CD4-positive, alpha-beta T cell treated with Interleukin-17A for 1 hour (primary cell): ENCODE data around the gene GALNS.

Experiments used
- DNase-seq: peaks from one replicate; pipeline ENCODE4 v3.0.0-alpha.2; 2020

The GALNS gene

DNA sequence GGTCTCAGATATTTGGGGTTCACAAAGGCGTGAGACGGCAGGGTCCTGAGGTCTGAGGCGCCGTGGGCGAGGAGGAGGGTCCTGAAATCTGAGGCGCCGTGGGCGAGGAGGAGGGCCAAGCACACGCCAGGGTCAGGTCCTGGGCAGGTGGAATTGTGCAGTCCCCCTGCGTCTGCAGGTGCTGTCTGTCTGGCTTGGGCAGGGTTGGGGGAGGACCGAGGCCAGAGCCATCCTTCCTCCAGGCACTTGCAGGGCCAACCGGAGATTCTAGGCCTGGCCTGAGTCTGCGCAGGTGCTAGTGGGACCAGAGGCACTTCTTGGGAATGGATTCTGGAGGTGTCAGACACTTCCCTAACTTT lies 42.6 kb downstream of the GALNS start:
- no peak for DNase-seq

DNA sequence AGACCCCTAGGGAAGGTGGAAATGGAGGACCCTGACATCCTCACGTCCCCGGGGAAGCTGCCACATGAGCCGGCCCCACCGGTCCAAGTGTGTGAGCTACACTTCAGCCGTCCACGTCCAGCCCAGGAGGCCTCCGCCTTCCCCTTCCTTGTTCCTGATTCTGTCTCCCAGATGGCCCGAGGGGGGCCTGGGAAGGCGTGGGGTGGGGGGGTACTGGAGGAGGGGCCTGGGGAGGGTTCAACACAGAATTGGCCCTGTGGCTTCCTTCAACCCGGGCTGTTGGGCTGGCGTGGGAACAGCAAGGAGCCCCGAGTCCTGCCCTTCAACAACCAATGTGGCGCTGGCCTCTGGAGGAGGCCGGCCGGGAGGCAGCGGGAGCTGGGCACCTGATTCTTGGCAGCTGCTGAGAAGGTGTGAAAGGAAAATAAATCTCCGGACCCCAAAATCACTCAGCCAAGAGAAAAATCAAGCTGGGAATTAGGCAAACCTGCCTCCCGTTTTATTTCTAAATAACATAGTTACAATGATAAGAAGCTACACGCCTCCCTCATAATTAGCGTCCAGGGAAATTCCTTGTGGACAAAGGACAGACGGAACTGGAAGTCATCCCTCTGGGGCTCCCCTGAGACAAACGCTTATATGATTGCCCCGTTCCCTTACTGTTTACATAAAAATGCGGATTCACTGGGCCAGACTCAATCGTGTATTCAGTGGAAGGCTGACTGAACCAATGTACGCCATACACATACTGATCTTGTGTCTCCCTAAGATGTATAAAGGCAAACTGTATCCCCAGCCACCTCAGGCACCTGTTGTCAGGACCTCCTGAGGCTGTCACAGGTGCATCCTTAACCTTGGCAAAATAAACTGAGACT lies 43.2 kb downstream of the GALNS start:
- no peak for DNase-seq

DNA sequence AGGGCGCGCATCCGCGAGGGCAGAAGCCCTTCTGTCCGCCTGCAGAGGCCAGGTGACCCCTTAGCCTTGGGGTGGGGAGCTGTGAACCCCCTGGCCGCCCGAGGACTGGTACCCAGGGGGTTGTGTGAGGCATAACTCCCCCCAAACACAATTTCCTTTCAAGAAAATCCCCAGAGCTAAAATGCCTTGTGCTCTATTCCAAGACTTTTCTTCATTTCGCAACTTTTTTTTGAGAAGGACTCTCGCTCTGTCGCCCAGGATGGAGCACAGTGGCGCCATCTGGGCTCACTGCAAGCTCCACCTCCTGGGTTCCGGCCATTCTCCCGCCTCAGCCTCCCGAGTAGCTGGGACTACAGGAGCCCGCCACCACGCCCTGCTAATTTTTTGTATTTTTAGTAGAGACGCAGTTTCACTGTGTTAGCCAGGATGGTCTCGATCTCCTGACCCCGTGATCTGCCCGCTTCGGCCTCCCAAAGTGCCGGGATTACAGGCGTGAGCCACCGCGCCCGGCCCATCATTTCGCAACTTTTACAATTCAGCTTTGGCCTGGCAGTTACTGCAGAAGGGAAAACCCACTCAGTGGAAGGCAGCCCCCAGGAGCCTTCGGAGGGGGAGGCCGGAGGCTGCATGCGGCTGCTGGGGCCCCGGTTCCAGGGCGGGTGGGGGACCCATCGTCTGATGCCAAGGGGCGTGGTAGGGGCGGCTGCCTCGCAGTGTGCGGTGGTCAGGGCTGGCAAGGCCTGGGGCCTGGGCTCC lies 44.1 kb downstream of the GALNS start:
- DNase-seq, result no peak

DNA sequence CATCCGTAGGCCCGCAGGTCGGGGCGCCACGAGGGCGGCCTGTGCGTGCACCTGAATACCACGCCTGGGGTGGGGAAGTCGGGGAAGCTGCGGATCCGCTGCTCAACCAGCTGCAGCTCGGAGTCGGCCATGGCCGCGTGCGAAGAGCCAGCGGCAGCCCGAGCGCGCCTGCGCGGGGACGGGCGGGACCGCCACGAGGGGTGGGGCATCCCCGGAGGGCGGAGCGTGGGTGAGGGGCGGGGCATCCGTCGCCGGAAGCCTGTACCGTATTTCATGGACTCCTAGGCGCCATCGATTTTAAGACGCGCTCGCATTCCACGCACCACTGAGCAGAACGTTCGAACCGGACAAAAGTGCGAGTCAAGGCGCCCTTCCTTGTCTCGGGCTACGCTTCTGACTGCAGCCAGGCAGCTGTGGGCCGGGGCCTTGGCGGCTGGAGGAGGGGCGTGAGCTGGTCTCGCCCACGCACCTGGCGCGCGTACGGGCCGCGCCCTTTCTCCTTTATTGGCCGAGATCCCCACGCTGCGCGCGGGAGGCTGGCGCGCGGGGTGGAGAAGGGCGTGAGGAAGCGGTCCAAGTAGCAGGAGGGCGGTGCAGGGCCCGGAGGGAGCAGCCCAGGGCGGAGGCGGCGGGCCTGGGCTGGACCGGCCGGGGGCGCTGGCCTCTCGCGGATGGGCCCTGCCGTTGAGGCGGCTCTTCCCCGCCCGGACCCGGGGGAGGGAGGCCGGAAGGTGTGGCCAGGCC lies 44.8 kb downstream of the GALNS start, which contains the start of gene APRT:
TSS of gene APRT (minus strand) at position 160 of the 744 bp plus-strand sequence. CDS start at position 131, 29 bp downstream.
- peak; percentile 96 for DNase-seq

DNA sequence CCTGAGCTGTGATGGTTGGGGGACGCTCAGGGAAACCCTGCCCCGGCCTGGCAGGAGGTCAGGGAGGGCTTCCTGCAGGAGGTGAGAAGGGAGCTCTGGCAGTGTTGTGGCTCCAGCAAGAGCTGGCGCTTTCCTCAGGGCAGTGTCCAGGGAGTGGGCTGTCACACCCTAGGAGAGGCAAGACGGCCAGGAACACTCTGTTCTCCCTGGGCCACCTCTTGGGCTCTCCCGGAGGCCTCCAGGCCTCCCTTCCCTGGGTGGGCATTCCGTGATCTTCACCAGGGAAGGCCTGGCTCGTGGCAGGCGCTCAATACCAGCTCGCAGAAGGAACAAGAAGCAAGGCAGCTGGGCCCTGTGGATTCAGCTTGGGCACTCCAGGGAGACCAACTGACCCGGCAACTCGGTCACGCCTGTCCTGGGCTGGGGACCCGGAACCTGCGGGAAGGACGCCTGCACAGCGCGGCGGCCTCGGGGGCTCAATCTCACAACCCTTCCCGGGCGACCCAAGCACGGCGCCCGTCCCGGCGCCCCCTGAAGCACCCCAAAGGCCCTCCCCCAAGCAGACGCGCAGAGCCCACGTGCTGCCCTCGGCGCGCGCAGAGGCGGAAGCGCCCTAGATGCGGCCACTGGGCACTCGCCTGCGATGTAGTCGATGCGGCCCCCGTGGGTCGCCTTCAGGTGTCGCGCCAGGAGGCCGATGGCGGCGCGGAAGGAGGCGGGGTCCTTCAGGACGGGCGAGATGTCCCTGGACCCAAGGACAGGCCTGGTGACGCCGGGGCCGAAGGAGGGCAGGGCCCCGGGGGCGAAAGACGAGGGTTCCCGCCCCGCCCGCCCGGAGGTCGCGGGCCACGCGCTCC lies 45.6 kb downstream of the GALNS start:
- DNase-seq, result peak; percentile 67

DNA sequence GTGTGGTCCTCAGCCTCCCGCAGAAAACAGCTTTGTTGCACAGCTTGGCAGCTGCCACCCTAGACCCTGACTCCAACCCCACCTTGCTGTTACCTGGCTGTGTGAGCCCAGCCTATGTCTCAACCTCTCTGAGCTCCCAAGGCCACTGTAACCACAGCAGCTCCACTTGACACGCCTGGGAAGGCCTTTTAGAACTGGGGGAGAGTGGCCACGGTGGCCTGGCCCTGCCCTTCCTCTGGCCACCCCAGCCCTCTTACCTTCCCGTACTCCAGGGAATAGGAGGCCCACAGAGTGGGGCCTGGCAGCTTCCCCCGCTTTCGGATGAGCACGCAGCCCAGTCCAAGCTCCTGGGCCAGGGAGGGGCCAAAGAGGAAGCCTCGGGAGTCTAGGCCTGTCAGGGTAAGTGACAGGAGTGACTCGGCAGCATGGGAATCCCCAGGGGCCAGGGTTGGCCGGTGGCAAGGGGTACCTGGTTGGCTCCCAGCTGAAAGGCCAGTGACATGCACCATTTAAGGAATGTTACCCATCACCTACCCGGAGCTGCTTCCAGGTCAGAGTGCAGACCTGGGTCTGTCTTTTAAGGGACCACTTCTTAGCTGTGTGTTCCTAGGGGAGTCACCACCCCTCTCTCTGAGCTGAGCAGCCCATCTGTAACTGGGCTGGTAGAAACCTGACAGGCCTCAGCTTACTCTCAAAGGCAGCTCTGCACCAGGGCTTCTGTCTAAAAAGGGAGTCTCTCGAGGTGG lies 46.4 kb downstream of the GALNS start:
- no peak for DNase-seq

DNA sequence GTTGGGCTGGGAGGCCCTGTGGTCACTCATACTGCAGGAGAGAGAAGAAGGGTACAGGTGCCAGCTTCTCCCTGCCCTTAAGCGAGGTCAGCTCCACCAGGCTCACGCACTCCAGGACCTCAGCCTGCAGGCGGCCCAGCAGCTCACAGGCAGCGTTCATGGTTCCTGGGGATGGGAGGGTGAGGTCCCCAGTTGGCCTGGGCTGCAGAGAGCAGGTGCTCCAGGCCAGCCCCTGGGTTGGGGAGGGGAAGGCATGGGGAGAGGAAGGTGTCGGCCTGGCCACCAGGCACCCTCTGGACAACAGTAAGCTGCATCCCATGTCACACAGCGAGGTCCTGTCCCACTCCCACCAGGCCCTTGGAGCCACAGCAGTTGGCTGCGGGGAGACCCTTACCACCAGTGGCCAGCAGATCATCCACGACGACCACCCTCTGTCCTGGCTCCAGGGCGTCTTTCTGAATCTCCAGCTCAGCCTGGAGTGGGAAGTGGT lies 47.0 kb downstream of the GALNS start:
- DNase-seq, result no peak

DNA sequence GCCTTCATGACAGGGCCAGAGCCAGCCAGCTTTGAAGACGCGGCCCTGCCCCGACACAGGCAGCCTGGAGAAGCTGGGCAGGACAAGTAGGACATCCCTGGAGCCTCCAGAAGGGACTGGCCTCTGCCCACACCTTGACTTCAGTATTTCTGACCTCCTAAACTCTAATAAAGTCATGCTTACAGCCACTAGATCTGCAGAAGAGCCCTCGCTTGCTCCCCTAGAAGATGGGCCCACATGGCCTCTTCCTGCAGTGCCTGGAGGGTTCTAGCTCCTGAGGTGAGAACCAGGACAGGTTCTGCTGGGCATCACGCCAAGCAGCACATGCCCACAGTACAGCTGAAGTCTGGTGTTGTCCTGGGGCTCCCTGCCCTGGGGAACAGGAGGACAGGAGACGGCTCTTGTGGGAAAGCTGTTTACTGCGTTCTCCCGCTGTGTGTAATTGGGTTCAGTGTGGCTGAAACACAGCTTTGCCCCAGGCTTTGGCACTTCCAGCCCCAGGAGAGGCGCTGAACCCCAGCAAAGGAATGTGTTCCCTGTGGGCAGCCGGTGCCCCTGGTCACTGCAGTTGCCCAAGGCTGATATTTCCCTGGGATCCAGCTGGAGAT lies 47.6 kb downstream of the GALNS start:
- DNase-seq, result no peak

DNA sequence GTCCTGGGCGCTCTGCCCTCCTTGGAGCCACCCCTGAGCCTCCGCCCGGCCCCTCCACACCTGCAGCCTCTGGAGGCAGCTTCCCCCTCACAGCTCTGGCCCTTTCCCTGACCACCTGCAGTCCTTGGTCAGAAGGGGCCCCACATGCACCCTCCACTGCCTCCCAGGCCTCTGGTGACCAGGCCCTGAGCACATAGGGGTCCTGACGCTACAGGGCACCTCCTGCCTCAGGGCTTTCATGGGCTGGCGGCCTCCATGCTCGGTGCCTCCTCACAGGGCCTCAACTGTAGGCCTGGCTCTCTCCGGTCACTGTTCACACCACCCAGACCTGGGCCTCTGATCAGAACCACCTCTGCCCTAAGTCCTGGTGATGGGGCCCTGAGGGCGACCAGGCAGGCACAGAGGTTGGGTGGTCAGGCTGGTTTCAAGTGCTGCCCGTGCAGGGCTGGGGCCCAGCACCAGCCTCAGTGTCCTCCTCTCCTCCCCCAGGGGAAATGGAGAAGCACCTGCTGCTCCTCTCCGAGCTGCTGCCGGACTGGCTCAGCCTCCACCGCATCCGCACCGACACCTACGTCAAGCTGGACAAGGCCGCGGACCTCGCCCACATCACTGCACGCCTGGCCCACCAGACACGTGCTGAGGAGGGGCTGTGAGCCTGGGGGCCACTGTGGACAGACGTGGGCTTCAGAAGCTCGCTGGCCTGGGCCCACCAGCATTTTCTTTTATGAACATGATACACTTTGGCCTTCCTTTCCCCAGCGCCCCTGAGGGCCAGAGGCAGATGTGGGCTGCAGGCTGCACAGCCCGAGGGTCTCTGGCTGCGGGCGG lies 48.9 kb downstream of the GALNS start:
- no peak for DNase-seq

DNA sequence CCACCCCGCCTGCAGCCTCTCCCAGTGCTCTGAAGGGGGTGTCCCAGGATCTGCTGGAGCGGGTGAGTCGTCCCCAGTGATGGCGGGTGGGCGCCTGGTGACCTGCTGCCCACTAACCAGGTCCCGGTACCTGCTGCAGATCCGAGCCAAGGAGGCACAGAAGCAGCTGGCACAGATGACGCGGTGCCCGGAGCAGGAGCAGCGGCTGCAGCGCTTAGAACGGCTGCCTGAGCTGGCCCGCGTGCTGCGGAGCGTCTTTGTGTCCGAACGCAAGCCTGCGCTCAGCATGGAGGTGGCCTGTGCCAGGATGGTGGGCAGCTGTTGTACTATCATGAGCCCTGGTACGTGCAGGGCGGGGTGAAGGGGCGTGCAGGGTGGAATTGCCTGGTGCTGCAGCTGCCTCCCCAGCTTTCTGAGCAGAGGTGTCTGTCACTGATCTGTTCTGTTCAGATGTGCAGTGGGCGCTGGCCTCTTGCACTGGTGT lies 49.6 kb downstream of the GALNS start:
- DNase-seq, result no peak

DNA sequence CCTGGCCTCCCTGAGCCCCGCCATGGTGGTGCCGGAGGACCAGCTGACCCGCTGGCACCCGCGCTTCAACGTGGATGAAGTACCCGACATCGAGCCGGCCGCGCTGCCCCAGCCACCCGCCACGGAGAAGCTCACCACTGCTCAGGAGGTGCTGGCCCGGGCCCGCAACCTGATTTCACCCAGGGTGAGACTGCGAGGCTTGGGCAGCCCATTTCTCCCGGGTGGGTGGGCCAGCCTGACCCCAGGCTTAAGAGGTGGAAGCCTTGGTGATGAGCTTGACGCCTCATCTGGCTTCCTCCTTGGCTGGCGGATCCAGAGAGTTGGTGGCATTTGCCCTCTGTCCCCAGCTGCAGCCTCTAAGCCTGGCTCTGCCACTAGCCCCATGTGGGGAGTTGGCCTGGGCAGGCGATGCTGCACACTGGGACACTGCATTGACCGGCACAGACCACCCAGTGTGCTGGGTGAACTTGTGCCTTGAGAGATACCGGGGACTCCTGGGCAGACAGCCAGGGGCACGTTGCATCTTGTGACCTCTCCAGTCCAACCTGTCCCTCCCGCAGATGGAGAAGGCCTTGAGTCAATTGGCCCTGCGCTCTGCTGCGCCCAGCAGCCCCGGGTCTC lies 50.1 kb downstream of the GALNS start:
- no peak for DNase-seq

DNA sequence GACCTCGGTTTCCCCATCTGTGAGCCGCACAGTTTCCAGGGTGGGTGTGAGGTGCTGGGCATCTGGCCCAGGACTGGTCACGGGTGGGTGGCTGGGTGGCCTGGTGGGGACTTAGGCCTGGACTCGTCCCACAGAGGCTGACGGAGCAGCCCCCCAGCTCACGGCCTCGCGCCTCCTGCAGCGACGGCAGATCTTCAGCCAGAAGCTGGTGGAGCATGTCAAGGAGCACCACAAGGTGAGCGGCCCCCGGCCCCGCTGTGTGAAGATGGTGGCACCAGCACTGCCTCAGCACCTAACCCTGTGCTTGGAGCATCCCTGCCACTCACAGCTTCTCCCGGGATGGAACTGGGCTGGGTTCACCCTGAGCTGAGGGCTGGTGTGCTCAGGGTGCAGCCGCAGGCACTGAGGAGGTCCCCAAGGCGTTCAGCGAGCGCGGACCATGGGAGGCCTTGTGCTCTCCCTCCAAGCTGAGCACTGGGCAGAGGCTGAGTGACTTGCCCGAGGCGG lies 50.8 kb downstream of the GALNS start:
- DNase-seq, result no peak

DNA sequence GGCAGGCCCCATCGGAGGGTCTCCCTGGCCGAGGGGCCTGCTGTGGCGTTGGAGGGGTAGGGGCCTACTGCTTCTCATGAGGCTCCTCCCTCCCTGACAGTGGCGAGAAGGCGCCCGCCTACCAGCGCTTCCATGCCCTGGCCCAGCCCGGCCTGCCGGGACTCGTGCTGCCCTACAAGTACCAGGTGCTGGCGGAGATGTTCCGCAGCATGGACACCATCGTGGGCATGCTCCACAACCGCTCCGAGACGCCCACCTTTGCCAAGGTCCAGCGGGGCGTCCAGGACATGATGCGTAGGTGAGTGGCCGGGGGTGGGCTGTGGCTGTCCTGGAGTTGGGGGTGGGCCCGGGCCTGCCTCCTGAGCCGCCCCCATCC lies 51.4 kb downstream of the GALNS start:
- DNase-seq, result no peak

DNA sequence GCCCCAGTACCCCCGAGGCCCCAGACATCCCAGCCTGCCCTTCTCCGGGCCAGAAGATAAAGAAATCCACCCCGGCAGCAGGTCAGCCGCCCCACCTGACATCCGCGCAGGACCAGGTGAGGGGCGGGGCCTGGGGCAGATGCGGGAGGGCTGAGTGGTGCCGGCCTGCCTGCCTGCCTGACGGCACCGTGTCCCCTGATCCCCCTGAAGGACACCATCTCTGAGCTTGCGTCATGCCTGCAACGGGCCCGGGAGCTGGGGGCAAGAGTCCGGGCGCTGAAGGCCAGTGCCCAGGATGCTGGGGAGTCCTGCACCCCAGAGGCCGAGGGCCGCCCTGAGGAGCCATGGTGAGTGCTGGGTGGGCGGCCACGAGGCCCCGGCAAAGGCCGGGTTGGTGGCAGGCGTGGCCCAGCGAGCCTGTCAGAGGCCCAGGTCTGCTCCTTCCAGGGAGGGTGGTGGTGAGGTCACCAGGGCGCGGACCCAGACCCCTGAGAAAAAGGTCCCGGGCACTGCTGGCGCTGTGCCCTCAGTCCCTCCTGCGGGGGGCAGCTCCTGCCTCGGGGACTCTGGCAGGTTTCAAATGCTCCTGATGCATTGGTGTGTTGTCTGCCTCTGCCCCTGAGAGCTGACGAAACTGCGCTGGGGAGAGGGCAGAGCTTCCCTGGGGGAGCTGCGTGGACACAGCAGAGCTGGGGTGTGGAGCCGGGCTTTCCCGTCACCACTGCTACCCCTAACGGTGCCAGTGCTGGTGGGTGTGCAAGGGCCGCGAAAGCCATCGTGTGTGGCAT lies 52.0 kb downstream of the GALNS start:
- DNase-seq, result peak; percentile 35

DNA sequence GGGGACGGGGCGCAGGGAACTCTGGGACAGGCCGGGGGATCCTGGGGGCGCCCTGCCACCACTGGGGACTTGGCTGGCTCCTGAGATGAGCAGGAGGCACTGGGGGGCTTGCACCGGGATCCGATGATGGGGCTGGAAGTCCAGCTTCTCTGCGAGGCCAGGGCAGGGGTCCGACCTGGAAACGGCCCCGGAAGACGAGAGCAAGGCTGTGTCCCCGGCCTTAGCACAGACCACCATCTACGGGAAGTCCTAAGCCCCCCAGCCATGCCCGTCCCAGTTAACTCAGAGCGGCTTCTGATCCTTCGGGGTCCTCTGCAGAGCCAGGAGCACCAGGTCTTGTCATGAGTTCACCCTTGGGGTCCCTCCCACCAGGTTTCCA lies 52.6 kb downstream of the GALNS start:
- no peak for DNase-seq

DNA sequence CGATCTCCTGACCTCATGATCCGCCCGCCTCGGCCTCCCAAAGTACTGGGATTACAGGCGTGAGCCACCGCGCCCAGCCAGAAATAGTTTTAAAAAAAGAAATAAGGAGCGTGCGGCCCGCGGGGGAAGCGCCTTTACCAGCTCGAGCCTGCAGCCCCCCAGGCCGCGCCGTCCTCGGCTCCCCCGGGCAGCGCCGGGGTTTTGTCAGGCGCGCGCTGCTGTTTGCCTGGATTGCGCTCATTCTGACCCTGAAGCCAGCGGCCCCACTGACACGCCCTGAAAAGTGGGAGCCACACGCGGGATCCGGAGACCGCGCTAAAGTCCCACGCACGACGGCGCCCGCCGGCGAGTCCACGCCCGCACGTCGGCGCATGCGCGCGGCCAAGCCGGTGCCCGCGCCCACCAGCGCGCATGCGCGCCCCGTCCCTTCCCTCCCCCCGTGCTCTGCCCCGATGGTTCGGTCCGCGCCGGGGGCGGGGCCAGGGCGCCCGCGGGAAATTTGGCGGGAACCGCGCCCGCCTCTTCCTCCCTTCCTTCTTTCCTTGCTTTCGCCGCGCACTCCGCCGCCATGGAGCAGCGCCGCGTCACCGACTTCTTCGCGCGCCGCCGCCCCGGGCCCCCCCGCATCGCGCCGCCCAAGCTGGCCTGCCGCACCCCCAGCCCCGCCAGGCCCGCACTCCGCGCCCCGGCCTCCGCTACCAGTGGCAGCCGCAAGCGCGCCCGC lies 53.3 kb downstream of the GALNS start, which contains the start of gene CDT1:
TSS of gene CDT1 (plus strand) at position 526 of the 724 bp plus-strand sequence. CDS start at position 569, 43 bp downstream.
- peak; percentile 85 for DNase-seq

DNA sequence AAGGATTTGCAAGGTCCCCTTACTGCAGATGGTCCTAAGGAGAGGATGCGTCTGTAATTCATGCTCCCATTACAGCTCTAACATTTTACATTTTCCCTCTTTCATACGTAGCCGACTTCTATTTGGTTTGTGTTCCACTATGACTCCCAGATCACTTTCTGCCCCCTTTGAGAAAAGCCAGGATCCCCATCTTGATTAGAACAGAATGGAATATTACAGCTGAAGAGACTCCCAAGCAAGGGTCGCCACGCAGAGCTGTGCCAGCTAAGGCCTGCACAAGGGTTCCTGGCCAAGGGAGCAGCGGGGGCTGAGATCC lies 56.5 kb downstream of the GALNS start:
- DNase-seq, result no peak
